ENCODE data around the gene SOWAHC.
"Not testable (repeated sequence)": the region's sequence is repeated elsewhere in the genome, so short reads cannot be mapped to it uniquely, and the experiment has no call there.

Gene SOWAHC

DNA sequence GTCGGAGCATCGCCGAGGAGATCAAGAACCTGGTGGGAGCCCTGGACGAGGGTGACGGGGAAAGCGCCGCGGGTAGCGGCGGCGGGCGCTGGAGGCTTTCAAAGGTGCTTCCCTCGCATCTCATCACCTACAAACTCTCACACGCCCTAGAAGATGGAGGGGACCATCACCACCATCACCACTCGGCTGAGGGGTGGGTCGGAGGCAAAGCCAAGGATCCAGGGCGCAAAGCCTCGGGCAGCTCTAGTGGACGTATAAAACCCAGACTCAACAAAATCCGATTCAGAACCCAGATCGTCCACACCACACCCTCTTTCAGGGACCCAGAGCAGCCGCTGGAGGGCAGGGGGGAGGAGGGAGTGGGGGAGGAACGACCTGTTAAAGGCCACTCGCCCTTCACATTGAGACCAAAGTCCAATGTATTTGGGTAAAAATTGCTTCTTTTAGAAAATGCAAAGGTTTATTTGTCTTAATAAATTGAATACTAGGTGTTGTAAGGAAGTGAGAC lies 1.5 kb downstream of the SOWAHC start:
- Histone ChIP-seq H3K4me2 (no peak overlapping the region), H3K9ac (no peak overlapping the region), H3K4me1 (peaks cover 5% of the 10 kb centered on the region; the same call in 1 of the 2 replicates)

DNA sequence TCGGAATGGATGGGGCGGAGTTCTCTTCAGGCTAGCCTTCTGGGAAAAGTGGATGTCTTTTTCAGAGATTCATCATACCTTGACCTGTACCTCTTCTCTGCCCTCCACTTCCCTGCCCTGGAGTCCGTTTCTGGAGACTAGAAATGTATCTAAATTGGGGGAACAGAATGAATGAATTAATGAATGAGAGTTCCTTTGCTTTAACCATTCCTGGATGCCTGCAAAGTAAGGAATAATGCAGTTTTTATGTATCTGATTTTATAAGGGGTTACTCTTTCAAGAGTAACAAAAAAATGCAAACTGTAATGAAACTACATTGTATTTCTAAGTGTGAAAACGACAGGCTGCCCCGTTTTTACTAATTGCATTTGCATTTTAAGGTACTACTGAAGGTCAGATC lies 2.0 kb downstream of the SOWAHC start:
- no peak for TF ChIP-seq Cebpa-rat (IDR thresholded peaks at IDR 0.05)
- H3K27ac ChIP-seq = no peak overlapping the region
- H3K4me3 ChIP-seq = no peak overlapping the region

More for the DNA sequence above, 1.5 kb downstream of the SOWAHC start:
- Histone ChIP-seq H3K36me3 (no peaks in the 10 kb centered on the region), H3K27me3 (peaks cover 40% of the 10 kb centered on the region), H3K27ac (no peak overlapping the region), H4K20me1 (no peaks in the 10 kb centered on the region), H3K9me3 (peaks cover 30% of the 10 kb centered on the region), H3K4me3 (no peak overlapping the region)
- TF ChIP-seq Cebpa-rat (IDR thresholded peaks at IDR 0.05) = no peak

GRCh38 chr2:109619032-109619615 lies 5.0 kb downstream of the SOWAHC start:
- Histone ChIP-seq H3K9ac (no peak overlapping the region), H3K27ac (no peak overlapping the region), H3K36me3 (no peaks in the 10 kb centered on the region), H3K4me3 (no peak overlapping the region), H3K4me2 (no peak overlapping the region), H3K9me3 (peaks cover 16% of the 10 kb centered on the region), H4K20me1 (no peaks in the 10 kb centered on the region), H3K4me1 (peaks cover 5% of the 10 kb centered on the region; the same call in 1 of the 2 replicates), H3K27me3 (peaks cover 10% of the 10 kb centered on the region)
- no peak for TF ChIP-seq Cebpa-rat (IDR thresholded peaks at IDR 0.05)

More for the DNA sequence above, 2.0 kb downstream of the SOWAHC start:
- Histone ChIP-seq H3K4me1 (peaks cover 5% of the 10 kb centered on the region; the same call in 1 of the 2 replicates), H3K4me2 (no peak overlapping the region), H3K36me3 (no peaks in the 10 kb centered on the region), H3K27me3 (peaks cover 40% of the 10 kb centered on the region), H3K9ac (no peak overlapping the region), H4K20me1 (no peaks in the 10 kb centered on the region), H3K9me3 (peaks cover 30% of the 10 kb centered on the region)

GRCh38 chr2:109623297-109623696 lies 9.1 kb downstream of the SOWAHC start:
- Histone ChIP-seq H3K27me3 (no peaks in the 10 kb centered on the region), H3K9ac (no peak overlapping the region), H3K4me3 (no peak overlapping the region), H3K9me3 (no peaks in the 10 kb centered on the region), H3K4me1 (no peaks in the 10 kb centered on the region), H4K20me1 (no peaks in the 10 kb centered on the region), H3K4me2 (no peak overlapping the region), H3K27ac (no peak overlapping the region), H3K36me3 (no peaks in the 10 kb centered on the region)
- no peak for TF ChIP-seq Cebpa-rat (IDR thresholded peaks at IDR 0.05)

GRCh38 chr2:109623923-109624322 lies 9.8 kb downstream of the SOWAHC start:
- TF ChIP-seq Cebpa-rat (IDR thresholded peaks at IDR 0.05) = no peak
- H3K4me1 ChIP-seq = no peaks in the 10 kb centered on the region
- H3K9me3 ChIP-seq = no peaks in the 10 kb centered on the region
- no peak overlapping the region for H3K27ac ChIP-seq
- H3K36me3 ChIP-seq = no peaks in the 10 kb centered on the region
- H3K27me3 ChIP-seq = no peaks in the 10 kb centered on the region
- H3K9ac ChIP-seq = no peak overlapping the region
- H3K4me3 ChIP-seq = no peak overlapping the region
- H3K4me2 ChIP-seq = no peak overlapping the region
- no peaks in the 10 kb centered on the region for H4K20me1 ChIP-seq

DNA sequence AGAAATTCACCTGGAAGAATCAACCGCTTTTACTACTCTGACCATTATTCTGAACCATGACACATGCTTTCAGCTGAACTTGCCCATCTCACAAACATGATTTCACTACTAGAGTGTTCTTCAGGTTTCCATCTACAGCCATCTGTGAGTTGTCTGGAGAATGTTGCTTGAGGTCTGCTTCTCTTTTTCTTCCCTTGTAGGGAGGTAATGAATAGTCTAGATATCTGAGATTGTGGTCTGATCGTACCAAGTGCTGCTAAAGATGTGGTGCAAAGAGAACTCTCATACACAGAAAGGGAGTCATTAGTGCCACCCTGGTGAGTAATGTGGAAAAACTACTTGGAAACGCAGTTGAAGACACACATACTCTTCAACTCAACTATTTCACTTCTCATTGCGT lies 10.2 kb downstream of the SOWAHC start:
- H3K9me3 ChIP-seq = no peaks in the 10 kb centered on the region
- no peak overlapping the region for H3K4me2 ChIP-seq
- no peak overlapping the region for H3K27ac ChIP-seq
- H3K27me3 ChIP-seq = no peaks in the 10 kb centered on the region
- no peak for TF ChIP-seq Cebpa-rat (IDR thresholded peaks at IDR 0.05)
- no peak overlapping the region for H3K4me3 ChIP-seq
- no peaks in the 10 kb centered on the region for H3K4me1 ChIP-seq
- H4K20me1 ChIP-seq = no peaks in the 10 kb centered on the region
- no peak overlapping the region for H3K9ac ChIP-seq
- H3K36me3 ChIP-seq = no peaks in the 10 kb centered on the region

DNA sequence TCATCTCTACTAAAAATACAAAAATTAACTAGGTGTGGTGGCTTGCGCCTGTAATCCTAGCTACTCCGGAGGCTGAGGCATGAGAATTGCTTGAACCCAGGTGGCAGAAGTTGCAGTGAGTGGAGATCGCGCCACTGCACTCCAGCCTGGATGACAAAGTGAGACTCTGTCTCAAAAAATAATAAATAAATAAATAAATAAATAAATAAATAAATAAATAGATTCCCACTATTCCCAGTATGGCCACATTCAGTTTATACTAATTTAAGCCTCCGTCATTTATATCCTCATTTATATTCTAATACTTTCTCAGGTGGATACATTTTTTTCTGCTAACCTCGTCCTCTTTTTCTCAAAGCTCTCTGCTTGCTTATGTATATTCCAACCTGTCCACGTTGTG lies 14.2 kb downstream of the SOWAHC start:
- H3K4me3 ChIP-seq, H3K36me3 ChIP-seq, H3K27me3 ChIP-seq, H3K4me2 ChIP-seq, H3K27ac ChIP-seq, H3K9me3 ChIP-seq, H3K9ac ChIP-seq, H3K4me1 ChIP-seq, H4K20me1 ChIP-seq: not testable (repeated sequence)

GRCh38 chr2:109629867-109630266 lies 15.7 kb downstream of the SOWAHC start:
- H3K27ac ChIP-seq = no peak overlapping the region
- H3K4me1 ChIP-seq = no peaks in the 10 kb centered on the region; the same call in 1 of the 2 replicates
- no peak overlapping the region for H3K4me3 ChIP-seq
- no peak overlapping the region for H3K4me2 ChIP-seq
- no peaks in the 10 kb centered on the region for H3K36me3 ChIP-seq
- no peaks in the 10 kb centered on the region for H4K20me1 ChIP-seq
- H3K9me3 ChIP-seq = no peaks in the 10 kb centered on the region
- H3K9ac ChIP-seq = no peak overlapping the region
- no peaks in the 10 kb centered on the region for H3K27me3 ChIP-seq
- no peak for TF ChIP-seq Cebpa-rat (IDR thresholded peaks at IDR 0.05)

- Histone ChIP-seq H4K20me1 (no peaks in the 10 kb centered on the region), H3K4me2 (no peak overlapping the region), H3K4me1 (no peaks in the 10 kb centered on the region; the same call in 1 of the 2 replicates), H3K27ac (no peak overlapping the region), H3K9ac (no peak overlapping the region), H3K4me3 (no peak overlapping the region), H3K27me3 (no peaks in the 10 kb centered on the region), H3K9me3 (no peaks in the 10 kb centered on the region), H3K36me3 (no peaks in the 10 kb centered on the region)
- no peak for TF ChIP-seq Cebpa-rat (IDR thresholded peaks at IDR 0.05)
These were observed 16.6 kb downstream of the SOWAHC start for GRCh38 chr2:109630441-109631430.

DNA sequence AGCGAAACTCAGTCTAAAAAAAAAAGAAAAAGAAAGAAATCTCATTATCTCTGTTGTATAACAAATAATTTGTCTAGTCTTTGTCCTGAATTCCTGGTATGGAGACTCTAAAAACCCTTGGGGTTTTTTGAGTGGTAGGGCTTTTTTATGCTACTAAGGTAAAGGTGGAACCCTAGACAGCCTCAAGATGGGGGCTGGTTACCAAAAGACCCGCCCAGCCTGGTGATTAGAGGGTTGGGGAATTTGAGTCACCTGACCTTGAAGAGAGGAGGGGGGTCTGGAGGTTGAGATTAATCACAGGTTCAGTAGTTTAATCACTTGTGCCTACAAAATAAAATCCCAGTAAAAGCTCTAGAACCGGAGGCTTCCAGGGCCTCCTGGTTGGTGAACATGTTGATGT lies 17.6 kb downstream of the SOWAHC start:
- Histone ChIP-seq H3K4me1 (no peaks in the 10 kb centered on the region; the same call in 1 of the 2 replicates), H3K4me3 (no peak overlapping the region), H3K27ac (no peak overlapping the region), H3K36me3 (no peaks in the 10 kb centered on the region), H3K9ac (no peak overlapping the region), H4K20me1 (no peaks in the 10 kb centered on the region), H3K4me2 (no peak overlapping the region), H3K9me3 (no peaks in the 10 kb centered on the region), H3K27me3 (no peaks in the 10 kb centered on the region)
- TF ChIP-seq Cebpa-rat (IDR thresholded peaks at IDR 0.05) = no peak

Data from BLaER1 (cell line).